ENCODE measurements around the gene GFRA1.

DNA sequence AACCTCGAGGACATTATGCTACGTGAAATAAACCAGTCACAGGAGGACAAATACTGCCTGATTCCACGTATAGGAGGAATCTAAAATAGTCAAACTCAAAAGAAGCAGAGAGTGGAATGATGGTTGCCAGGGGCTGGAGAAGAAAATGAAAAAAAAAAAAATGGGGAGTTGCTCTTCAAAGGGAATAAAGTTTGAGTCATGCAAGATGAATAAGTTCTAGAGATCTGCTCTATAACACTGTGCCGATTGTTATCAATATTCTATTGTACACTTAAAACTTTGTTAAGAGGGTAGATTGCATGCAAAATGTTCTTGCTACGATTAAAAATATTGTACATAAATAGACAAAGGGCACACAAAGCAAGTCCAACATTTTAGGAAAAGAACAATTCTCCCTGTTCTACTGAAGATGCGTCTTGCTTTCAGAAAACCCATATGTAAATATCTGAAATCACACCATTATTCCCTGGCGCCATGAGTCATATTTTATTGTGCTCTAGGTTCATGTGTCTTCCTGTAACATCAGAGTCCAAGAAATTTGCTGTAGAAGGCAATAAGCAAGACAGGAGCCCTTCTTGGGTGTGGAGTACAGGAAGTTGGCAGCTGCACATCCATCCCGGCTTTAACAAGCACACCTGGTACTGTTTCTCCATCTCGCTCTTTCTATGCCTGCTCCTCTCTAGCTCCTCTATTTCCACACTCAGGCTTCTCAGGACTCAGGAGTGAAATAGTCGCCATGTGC, 145.9 kb downstream of the GFRA1 start:
- TF ChIP-seq, protein P1, sequence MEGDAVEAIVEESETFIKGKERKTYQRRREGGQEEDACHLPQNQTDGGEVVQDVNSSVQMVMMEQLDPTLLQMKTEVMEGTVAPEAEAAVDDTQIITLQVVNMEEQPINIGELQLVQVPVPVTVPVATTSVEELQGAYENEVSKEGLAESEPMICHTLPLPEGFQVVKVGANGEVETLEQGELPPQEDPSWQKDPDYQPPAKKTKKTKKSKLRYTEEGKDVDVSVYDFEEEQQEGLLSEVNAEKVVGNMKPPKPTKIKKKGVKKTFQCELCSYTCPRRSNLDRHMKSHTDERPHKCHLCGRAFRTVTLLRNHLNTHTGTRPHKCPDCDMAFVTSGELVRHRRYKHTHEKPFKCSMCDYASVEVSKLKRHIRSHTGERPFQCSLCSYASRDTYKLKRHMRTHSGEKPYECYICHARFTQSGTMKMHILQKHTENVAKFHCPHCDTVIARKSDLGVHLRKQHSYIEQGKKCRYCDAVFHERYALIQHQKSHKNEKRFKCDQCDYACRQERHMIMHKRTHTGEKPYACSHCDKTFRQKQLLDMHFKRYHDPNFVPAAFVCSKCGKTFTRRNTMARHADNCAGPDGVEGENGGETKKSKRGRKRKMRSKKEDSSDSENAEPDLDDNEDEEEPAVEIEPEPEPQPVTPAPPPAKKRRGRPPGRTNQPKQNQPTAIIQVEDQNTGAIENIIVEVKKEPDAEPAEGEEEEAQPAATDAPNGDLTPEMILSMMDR (IDR thresholded peaks at IDR 0.05; ENCODE audit: insufficient read depth, low read length, poor library complexity, severe bottlenecking): no peak
- no peak for TF ChIP-seq EZH2phosphoT487 (conservative IDR thresholded peaks at IDR 0.05; ENCODE audit: low read length)
